Mucosa of descending colon (tissue), 3 donors: ENCODE measurements around the gene UBE2C. TPM values are rescaled to one million over a fixed set of nuclear protein-coding genes. Genes with fewer than 3 reads are reported as not detected.

Experiments
- ATAC-seq: fragments of 200-7000 bp; cut with Tn5 transposase; one replicate; pipeline ENCODE4 v1.9.1; 2020; ENCODE audit warnings: mild to moderate bottlenecking, moderate library complexity
- DNase-seq, 3 donors: peaks; one replicate each; pipeline ENCODE4 v3.0.0-alpha.2; 2020
- H3K36me3 ChIP-seq: fragments of 200-600 bp; one replicate; pipeline ENCODE4 v1.8.0; 2021; ENCODE audit warnings: low read depth, mild to moderate bottlenecking
- H3K4me1 ChIP-seq: fragments of 200-600 bp; one replicate; pipeline ENCODE4 v1.8.0; 2021; ENCODE audit warnings: low read depth, mild to moderate bottlenecking
- H3K4me3 ChIP-seq: fragments of 200-600 bp; one replicate; pipeline ENCODE4 v1.8.0; 2021; ENCODE audit warnings: mild to moderate bottlenecking
- H3K9me3 ChIP-seq: fragments of 200-600 bp; one replicate; pipeline ENCODE4 v1.8.0; 2021; ENCODE audit warnings: mild to moderate bottlenecking
- intact Hi-C, 2 donors: fragments of 100-400 bp; cut with DNase I in 1 of 2; cut with micrococcal nuclease in 1 of 2; formaldehyde crosslinking; loops; one replicate each; pipeline versions ENCODE4 v1.11.0 to v1.11.1; 2022; cut with DNase I, micrococcal nuclease
- total RNA-seq, 3 donors: library from RNA; stranded (reverse); fragmentation: NEBNext Ultra II Directional in 2 of 3; extraction: Animal tissue kit (Norgen Biotek cat#: 25700) in 2 of 3; gene quantifications; one replicate each; pipeline versions ENCODE4 v1.2.1 to v1.2.4, GENCODE V29; 2021 to 2023
- TF ChIP-seq, protein P1 (sequence below): fragments of 200-600 bp; IDR thresholded peaks from one replicate; pipeline ENCODE4 v1.8.0; 2022; ENCODE audit warnings: antibody characterized with exemption, mild to moderate bottlenecking
- donor health status: DM: no; HTN: no; CAD: no; lungs with moderate emphysema.
- donor health status: DM: no; HTN: no; CAD: no.
- donor health status: DM: no; HTN: yes; CAD: no.

UBE2C gene
- total RNA-seq, 3 donors from 2014 or later: 4.7 to 41.1 (median 8.7) TPM

DNA sequence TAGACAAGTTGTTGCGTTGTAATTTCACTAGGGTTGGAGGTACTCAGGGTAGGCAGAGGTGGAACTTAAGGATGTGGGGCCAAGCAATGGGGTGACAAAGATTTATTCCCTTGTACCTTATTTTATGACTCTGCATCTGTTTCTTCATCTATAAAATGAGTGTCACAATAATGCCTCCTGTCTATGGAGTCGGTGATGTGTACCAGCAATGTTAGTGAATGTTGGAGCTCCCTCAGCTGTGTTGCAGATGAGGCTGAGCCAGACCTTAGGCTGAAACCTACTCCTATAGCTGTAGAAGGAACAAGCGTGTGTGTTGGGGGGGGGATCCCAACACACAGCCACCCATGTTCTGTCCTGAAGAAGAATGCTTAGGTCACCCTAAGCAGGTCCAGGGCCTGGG is 4.5 kb downstream of the UBE2C start:
- no peak for ATAC-seq
- TF ChIP-seq, protein P1, sequence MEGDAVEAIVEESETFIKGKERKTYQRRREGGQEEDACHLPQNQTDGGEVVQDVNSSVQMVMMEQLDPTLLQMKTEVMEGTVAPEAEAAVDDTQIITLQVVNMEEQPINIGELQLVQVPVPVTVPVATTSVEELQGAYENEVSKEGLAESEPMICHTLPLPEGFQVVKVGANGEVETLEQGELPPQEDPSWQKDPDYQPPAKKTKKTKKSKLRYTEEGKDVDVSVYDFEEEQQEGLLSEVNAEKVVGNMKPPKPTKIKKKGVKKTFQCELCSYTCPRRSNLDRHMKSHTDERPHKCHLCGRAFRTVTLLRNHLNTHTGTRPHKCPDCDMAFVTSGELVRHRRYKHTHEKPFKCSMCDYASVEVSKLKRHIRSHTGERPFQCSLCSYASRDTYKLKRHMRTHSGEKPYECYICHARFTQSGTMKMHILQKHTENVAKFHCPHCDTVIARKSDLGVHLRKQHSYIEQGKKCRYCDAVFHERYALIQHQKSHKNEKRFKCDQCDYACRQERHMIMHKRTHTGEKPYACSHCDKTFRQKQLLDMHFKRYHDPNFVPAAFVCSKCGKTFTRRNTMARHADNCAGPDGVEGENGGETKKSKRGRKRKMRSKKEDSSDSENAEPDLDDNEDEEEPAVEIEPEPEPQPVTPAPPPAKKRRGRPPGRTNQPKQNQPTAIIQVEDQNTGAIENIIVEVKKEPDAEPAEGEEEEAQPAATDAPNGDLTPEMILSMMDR: no peak
- Histone ChIP-seq H3K9me3 (no peaks in the 10 kb centered on the region), H3K4me1 (peaks cover 6% of the 10 kb centered on the region), H3K4me3 (no peak overlapping the region), H3K36me3 (no peaks in the 10 kb centered on the region)
- no peak for DNase-seq
- intact Hi-C loops: no loop called here

DNA sequence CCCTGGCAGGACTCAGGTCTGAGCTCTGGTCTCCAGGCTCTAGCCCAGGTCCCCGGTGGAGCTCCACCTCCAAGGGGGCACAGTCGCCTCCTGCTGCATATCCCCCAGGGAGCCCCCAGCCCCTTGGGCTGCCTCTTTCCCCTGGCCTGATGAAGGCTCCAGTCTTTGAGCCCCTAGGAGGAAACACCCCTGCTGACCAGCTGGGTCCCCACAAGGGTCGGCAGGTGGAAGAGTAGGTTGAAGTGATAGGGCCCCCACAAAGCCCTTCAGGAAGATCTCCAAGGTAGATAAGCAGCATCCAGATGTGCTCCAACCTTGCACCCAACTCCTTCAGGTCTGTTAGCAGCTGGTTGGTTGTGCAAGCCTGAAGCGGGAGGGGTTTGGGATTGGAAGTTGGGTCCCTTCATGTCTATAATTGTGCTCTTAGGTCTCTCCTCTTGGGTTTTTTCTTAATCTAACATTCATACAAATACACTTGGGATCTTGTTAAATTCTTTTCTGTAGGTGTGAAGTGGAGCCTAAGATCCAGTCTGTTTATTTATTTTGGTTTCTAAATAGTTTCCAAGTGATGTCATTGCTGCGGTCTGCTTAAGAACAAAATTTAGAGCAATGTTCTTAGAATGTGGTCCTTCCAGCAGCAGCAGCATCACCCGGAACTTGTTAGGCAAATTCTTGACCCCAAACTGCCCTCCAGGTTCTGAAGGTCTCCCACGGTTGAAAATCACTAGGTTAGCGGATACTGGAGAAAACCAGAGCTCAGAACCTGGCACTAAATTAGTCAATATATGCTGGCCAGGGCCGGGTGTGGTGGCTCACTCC is 5.1 kb downstream of the UBE2C start:
- DNase-seq: no peak
- TF ChIP-seq, protein P1: no peak
- no peak for ATAC-seq
- no peaks in the 10 kb centered on the region for H3K36me3 ChIP-seq
- intact Hi-C loops: no loop called here
- no peaks in the 10 kb centered on the region for H3K9me3 ChIP-seq
- H3K4me1 ChIP-seq: peaks cover 9% of the 10 kb centered on the region
- no peak overlapping the region for H3K4me3 ChIP-seq

DNA sequence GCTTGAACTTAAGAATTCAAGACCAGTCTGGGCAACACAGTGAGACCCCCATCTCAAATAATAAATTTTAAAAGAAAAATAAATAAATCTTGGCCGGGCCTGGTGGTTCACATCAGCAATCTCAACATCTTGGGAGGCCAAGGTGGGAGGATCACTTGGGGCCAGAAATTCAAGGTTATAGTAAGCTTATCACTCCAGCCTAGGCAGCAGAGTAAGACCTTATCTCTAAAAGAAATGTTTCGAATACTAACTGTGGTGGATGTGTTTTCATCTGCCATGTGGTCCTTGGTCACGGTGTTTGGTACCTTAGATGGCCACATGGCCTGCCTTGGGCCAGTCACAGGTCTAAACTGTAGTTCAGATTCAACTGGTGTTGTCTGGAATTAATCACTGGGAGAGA is 5.8 kb downstream of the UBE2C start:
- Histone ChIP-seq H3K9me3 (no peaks in the 10 kb centered on the region), H3K4me3 (no peak overlapping the region), H3K36me3 (no peaks in the 10 kb centered on the region), H3K4me1 (peaks cover 10% of the 10 kb centered on the region)
- DNase-seq: no peak
- ATAC-seq: no peak
- TF ChIP-seq, protein P1: no peak
- intact Hi-C loops: no loop called here

DNA sequence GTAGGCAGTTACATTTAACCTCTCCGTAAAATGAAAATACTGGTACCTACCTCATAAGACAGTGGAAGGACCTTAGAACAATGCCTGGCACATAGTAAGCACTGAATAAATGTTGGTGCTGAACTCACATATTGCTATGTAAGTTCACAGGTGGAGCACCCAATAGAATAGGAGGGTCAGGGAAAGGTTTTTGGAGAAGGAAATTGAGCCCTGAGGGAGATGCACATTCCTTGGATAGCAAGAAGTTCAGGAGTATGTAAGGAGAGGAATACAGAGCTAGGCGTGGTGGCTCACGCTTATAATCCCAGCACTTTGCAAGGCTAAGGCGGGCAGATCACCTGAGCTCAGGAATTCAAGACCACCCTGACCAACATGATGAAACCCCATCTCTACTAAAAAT is 7.0 kb downstream of the UBE2C start:
- DNase-seq (no peak), ATAC-seq (no peak)
- Histone ChIP-seq H3K9me3 (no peaks in the 10 kb centered on the region), H3K4me1 (peaks cover 11% of the 10 kb centered on the region), H3K36me3 (no peaks in the 10 kb centered on the region), H3K4me3 (no peak overlapping the region)
- TF ChIP-seq, protein P1: no peak
- intact Hi-C loops: no loop called here

DNA sequence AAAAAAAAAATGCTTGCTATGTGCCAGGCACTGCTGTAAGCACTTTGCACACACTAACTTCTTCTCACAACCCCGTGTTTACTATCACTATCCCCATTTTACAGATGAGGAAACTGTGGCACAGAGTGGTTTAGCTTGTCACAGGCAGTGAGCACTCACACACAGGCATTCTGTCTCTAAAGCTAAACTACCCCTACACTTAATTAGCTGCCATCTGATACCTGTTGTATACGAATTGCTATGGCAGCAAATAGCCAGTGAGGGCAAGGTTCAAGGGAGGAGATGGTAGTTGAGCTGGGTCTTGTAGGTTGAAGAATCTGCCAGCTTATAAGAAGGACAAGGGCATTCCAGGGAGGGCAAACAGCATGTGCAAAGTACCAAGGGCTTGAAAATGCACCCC is 9.5 kb downstream of the UBE2C start:
- H3K36me3 ChIP-seq: no peaks in the 10 kb centered on the region
- ATAC-seq: peak; percentile 85
- intact Hi-C loops: loop anchor here in 1 of 2 donors (10.0 kb wide), 1 partner anchor 113 kb away; the partner anchor contains the start of gene PCIF1
- no peaks in the 10 kb centered on the region for H3K9me3 ChIP-seq
- H3K4me1 ChIP-seq: peaks cover 11% of the 10 kb centered on the region
- peak in 1 of 3 donors; percentile 77 for DNase-seq
- no peak overlapping the region for H3K4me3 ChIP-seq
- TF ChIP-seq, protein P1: no peak
